Neural cell (in vitro differentiated cells): ENCODE results near the gene CNTNAP5. TPM values are rescaled to one million over a fixed set of nuclear protein-coding genes. Genes with fewer than 3 reads are reported as not detected.

Source experiments
- H2AFZ ChIP-seq: fragments of 200-600, 300-800 bp; sonication (generic), shearing (Covaris generic); 2 replicates; pipeline ENCODE4 v1.6.0; 2014; ENCODE audit warnings: low read depth, mild to moderate bottlenecking, antibody characterized with exemption, low read length, moderate library complexity
- H3F3A ChIP-seq: fragments of 200-600 bp; shearing (Covaris generic); 2 replicates; pipeline ENCODE4 v1.6.1; 2016; ENCODE audit warnings: mild to moderate bottlenecking, moderate library complexity, mixed read lengths, antibody characterized with exemption, low read length; ENCODE audit not compliant: insufficient read depth, poor library complexity, severe bottlenecking
- H3K27ac ChIP-seq: fragments of 200-600, 300-800 bp; sonication (generic), shearing (Covaris generic); 2 replicates; pipeline ENCODE4 v1.5.1; 2014; ENCODE audit warnings: mild to moderate bottlenecking, low read length, moderate library complexity
- H3K27me3 ChIP-seq: fragments of 300-800, 200-600 bp; sonication (generic), shearing (Covaris generic); 2 replicates; pipeline ENCODE4 v1.6.0; 2014; ENCODE audit warnings: mild to moderate bottlenecking, low read depth, low read length, moderate library complexity; ENCODE audit not compliant: insufficient read depth
- H3K36me3 ChIP-seq: fragments of 300-800, 200-600 bp; sonication (generic), shearing (Covaris generic); 2 replicates; pipeline ENCODE4 v1.5.1; 2014; ENCODE audit warnings: mild to moderate bottlenecking, antibody characterized with exemption, low read length, moderate library complexity; ENCODE audit not compliant: insufficient read depth
- H3K4me2 ChIP-seq: fragments of 300-800, 200-600 bp; sonication (generic), shearing (Covaris generic); 2 replicates; pipeline ENCODE4 v1.6.0; 2014; ENCODE audit warnings: mild to moderate bottlenecking, low read length
- H3K4me3 ChIP-seq: fragments of 300-800, 200-600 bp; sonication (generic), shearing (Covaris generic); 2 replicates; pipeline ENCODE4 v1.5.1; 2014; ENCODE audit warnings: mild to moderate bottlenecking, low read length, moderate library complexity
- H3K79me2 ChIP-seq: fragments of 200-600 bp; shearing (Covaris generic); replicated peaks from 2 replicates; pipeline ENCODE4 v1.6.0; 2014; ENCODE audit warnings: mild to moderate bottlenecking, low read length, moderate library complexity; ENCODE audit not compliant: insufficient read depth
- H3K9ac ChIP-seq: fragments of 300-800, 200-600 bp; sonication (generic), shearing (Covaris generic); 2 replicates; pipeline ENCODE4 v1.6.1; 2016; ENCODE audit warnings: mild to moderate bottlenecking, low read length, mixed read lengths
- H3K9me2 ChIP-seq: fragments of 200-600 bp; shearing (Covaris generic); 2 replicates; pipeline ENCODE4 v1.6.1; 2016; ENCODE audit warnings: mild to moderate bottlenecking, low read length, mixed read lengths; ENCODE audit not compliant: insufficient read depth
- H3K9me3 ChIP-seq: fragments of 200-600, 300-800 bp; sonication (generic), shearing (Covaris generic); 2 replicates; pipeline ENCODE4 v1.6.1; 2016; ENCODE audit warnings: mild to moderate bottlenecking, mixed run types, low read length, moderate library complexity, mixed read lengths
- H4K20me1 ChIP-seq: fragments of 200-600 bp; shearing (Covaris generic); 2 replicates; pipeline ENCODE4 v1.6.1; 2016; ENCODE audit warnings: mild to moderate bottlenecking, mixed run types; ENCODE audit not compliant: insufficient read depth
- EP300 ChIP-seq: fragments of 450-650 bp; conservative IDR thresholded peaks from 2 replicates; pipeline ENCODE4 v1.6.1; 2014; ENCODE audit warnings: antibody characterized with exemption, mild to moderate bottlenecking, moderate library complexity; ENCODE audit not compliant: poor library complexity, severe bottlenecking
- EZH2 ChIP-seq: fragments of 200-600, 300-800 bp; shearing (Covaris generic), sonication (generic); IDR thresholded peaks from 2 replicates; pipeline ENCODE4 v1.6.1; 2014; ENCODE audit warnings: antibody characterized with exemption, low read length, borderline replicate concordance, mild to moderate bottlenecking; ENCODE audit not compliant: insufficient read depth, poor library complexity, severe bottlenecking
- MXI1 ChIP-seq: fragments of 450-650 bp; conservative IDR thresholded peaks from 2 replicates; pipeline ENCODE4 v1.6.1; 2014; ENCODE audit warnings: antibody characterized with exemption, mild to moderate bottlenecking; ENCODE audit not compliant: poor library complexity, severe bottlenecking
- POLR2AphosphoS5 ChIP-seq: IDR thresholded peaks from 2 replicates; pipeline ENCODE4 v1.6.1; 2012
- RAD21 ChIP-seq: fragments of 450-650 bp; conservative IDR thresholded peaks from 2 replicates; pipeline ENCODE4 v1.6.1; 2014; ENCODE audit warnings: antibody characterized with exemption, mild to moderate bottlenecking, moderate library complexity
- SMC3 ChIP-seq: fragments of 450-650 bp; conservative IDR thresholded peaks from 2 replicates; pipeline ENCODE4 v1.6.1; 2014; ENCODE audit warnings: antibody characterized with exemption, mild to moderate bottlenecking, moderate library complexity; ENCODE audit not compliant: poor library complexity
- TAF1 ChIP-seq: IDR thresholded peaks from 2 replicates; pipeline ENCODE4 v1.6.1; 2012; ENCODE audit warnings: low read depth
- polyA plus RNA-seq: library from polyadenylated mRNA; depleted of rRNA; stranded (reverse); fragments of >200 nt; gene quantifications from 2 replicates; pipeline ENCODE4 v1.2.3, GENCODE V29; 2014
- TF ChIP-seq, protein P1 (sequence below): IDR thresholded peaks from 2 replicates; pipeline ENCODE4 v1.6.1; 2012; ENCODE audit warnings: borderline replicate concordance
- TF ChIP-seq, protein P2 (sequence below): fragments of 450-650 bp; IDR thresholded peaks from 2 replicates; pipeline ENCODE4 v1.5.1; 2014; ENCODE audit warnings: antibody characterized with exemption, mild to moderate bottlenecking, moderate library complexity; ENCODE audit not compliant: poor library complexity, severe bottlenecking

CNTNAP5 gene
- polyA plus RNA-seq, 1 donor from 2014 or later: 19.3 TPM

- Histone ChIP-seq H3K9me2 (no peaks in the 10 kb centered on the region), H3K79me2 (peaks cover 2% of the 10 kb centered on the region), H3K36me3 (no peaks in the 10 kb centered on the region), H3K27me3 (no peaks in the 10 kb centered on the region), H3K27ac (no peak overlapping the region), H3F3A (no peaks in the 10 kb centered on the region), H3K9me3 (no peaks in the 10 kb centered on the region), H3K4me3 (no peak overlapping the region), H2AFZ (no peak overlapping the region), H4K20me1 (no peaks in the 10 kb centered on the region), H3K9ac (no peak overlapping the region), H3K4me2 (no peak overlapping the region)
- TF ChIP-seq, protein P1, sequence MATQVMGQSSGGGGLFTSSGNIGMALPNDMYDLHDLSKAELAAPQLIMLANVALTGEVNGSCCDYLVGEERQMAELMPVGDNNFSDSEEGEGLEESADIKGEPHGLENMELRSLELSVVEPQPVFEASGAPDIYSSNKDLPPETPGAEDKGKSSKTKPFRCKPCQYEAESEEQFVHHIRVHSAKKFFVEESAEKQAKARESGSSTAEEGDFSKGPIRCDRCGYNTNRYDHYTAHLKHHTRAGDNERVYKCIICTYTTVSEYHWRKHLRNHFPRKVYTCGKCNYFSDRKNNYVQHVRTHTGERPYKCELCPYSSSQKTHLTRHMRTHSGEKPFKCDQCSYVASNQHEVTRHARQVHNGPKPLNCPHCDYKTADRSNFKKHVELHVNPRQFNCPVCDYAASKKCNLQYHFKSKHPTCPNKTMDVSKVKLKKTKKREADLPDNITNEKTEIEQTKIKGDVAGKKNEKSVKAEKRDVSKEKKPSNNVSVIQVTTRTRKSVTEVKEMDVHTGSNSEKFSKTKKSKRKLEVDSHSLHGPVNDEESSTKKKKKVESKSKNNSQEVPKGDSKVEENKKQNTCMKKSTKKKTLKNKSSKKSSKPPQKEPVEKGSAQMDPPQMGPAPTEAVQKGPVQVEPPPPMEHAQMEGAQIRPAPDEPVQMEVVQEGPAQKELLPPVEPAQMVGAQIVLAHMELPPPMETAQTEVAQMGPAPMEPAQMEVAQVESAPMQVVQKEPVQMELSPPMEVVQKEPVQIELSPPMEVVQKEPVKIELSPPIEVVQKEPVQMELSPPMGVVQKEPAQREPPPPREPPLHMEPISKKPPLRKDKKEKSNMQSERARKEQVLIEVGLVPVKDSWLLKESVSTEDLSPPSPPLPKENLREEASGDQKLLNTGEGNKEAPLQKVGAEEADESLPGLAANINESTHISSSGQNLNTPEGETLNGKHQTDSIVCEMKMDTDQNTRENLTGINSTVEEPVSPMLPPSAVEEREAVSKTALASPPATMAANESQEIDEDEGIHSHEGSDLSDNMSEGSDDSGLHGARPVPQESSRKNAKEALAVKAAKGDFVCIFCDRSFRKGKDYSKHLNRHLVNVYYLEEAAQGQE: no peak
- no peak for TF ChIP-seq EP300
- TF ChIP-seq MXI1: no peak
- TF ChIP-seq EZH2: no peak
- TF ChIP-seq TAF1: no peak
- TF ChIP-seq, protein P2, sequence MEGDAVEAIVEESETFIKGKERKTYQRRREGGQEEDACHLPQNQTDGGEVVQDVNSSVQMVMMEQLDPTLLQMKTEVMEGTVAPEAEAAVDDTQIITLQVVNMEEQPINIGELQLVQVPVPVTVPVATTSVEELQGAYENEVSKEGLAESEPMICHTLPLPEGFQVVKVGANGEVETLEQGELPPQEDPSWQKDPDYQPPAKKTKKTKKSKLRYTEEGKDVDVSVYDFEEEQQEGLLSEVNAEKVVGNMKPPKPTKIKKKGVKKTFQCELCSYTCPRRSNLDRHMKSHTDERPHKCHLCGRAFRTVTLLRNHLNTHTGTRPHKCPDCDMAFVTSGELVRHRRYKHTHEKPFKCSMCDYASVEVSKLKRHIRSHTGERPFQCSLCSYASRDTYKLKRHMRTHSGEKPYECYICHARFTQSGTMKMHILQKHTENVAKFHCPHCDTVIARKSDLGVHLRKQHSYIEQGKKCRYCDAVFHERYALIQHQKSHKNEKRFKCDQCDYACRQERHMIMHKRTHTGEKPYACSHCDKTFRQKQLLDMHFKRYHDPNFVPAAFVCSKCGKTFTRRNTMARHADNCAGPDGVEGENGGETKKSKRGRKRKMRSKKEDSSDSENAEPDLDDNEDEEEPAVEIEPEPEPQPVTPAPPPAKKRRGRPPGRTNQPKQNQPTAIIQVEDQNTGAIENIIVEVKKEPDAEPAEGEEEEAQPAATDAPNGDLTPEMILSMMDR: no peak
- TF ChIP-seq RAD21: no peak
- TF ChIP-seq SMC3: no peak
- no peak for TF ChIP-seq POLR2AphosphoS5
These were observed 67.6 kb downstream of the CNTNAP5 start for GRCh38 chr2:124092651-124093050.

DNA sequence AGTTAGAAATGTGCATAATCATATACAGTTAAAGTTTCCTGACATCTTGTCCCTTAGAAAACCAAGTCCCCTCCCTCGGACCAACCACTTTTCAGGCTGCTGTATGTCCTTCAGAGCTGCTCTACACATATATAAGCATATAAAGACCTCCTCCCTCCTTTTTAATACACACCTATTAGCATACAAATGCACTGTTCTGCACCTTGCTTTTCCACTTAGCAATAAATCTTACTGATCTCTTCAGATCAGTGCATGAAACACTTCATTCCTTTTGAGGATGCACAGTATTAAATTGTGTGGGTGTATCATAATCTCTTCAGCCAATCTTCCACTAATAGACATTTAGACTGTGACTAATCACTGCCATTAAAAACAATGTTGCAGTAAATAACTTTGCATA, 79.8 kb downstream of the CNTNAP5 start:
- no peaks in the 10 kb centered on the region for H3K9me3 ChIP-seq
- H3K4me2 ChIP-seq: no peak overlapping the region
- H3F3A ChIP-seq: no peaks in the 10 kb centered on the region
- H3K36me3 ChIP-seq: no peaks in the 10 kb centered on the region
- no peak overlapping the region for H3K4me3 ChIP-seq
- H3K79me2 ChIP-seq: no peaks in the 10 kb centered on the region
- H3K27ac ChIP-seq: no peak overlapping the region
- TF ChIP-seq, protein P2: no peak
- TF ChIP-seq, protein P1: no peak
- TF ChIP-seq RAD21: no peak
- TF ChIP-seq EP300: no peak
- no peak for TF ChIP-seq POLR2AphosphoS5
- no peak for TF ChIP-seq MXI1
- no peak for TF ChIP-seq TAF1
- no peak for TF ChIP-seq EZH2
- TF ChIP-seq SMC3: no peak
- H4K20me1 ChIP-seq: no peaks in the 10 kb centered on the region
- H3K9me2 ChIP-seq: no peaks in the 10 kb centered on the region
- H3K27me3 ChIP-seq: no peaks in the 10 kb centered on the region
- H2AFZ ChIP-seq: no peak overlapping the region
- H3K9ac ChIP-seq: no peak overlapping the region
